SKM-1 treated with dmso at 0.1 percent for 144 hours (cell line): Measurements from ENCODE around the gene DHRS3.
"Not testable (repeated sequence)": the region's sequence is repeated elsewhere in the genome, so short reads cannot be mapped to it uniquely, and the experiment has no call there.

Experiments used
- DNase-seq: peaks from one replicate; lab custom pipeline; 2025; ENCODE audit not compliant: unreplicated experiment; lab: John Stamatoyannopoulos, UW

Gene DHRS3, protein sequence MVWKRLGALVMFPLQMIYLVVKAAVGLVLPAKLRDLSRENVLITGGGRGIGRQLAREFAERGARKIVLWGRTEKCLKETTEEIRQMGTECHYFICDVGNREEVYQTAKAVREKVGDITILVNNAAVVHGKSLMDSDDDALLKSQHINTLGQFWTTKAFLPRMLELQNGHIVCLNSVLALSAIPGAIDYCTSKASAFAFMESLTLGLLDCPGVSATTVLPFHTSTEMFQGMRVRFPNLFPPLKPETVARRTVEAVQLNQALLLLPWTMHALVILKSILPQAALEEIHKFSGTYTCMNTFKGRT

DNA sequence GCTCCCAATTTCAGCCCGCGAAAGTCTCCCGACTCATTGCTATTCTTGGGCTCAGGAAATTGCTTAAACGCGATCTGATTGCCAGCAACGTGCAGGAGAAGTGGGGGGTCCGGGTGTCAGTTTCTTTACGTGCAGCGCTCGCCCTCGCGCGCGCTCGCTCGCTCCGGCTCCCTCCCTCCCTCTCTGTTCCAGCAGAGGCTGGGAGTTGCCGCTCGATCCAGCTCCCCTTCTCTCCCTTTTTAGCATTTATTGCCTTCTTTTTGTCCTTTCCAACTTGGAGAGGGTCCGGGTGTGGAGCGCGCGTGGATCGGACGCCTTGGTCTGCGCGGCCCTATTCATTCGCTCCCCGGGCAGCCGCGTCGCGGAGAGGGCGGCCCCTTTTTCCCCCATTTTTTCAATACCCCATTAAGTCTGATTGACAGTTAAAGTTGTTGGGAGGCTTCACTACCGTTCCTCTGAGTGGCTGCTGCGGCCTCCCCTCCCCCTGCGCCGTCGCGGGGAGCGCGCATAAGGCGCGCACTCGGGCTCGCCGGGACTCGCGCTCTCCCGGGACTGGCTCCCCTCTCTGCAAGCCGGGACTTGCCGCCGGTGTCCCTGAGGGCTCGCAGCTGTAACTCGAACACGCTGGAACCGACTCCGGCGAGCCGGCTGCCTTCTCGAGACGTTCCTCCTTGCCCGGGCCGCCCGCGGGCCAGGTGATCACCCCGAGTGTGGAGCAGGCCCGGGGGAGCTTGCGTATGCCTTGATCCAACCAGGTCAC, at the start of gene DHRS3:
TSS of gene DHRS3 (minus strand) at position 310 of the 760 bp plus-strand sequence. CDS start 862 bp downstream, outside the sequence.
- peak; percentile 68 for DNase-seq

DNA sequence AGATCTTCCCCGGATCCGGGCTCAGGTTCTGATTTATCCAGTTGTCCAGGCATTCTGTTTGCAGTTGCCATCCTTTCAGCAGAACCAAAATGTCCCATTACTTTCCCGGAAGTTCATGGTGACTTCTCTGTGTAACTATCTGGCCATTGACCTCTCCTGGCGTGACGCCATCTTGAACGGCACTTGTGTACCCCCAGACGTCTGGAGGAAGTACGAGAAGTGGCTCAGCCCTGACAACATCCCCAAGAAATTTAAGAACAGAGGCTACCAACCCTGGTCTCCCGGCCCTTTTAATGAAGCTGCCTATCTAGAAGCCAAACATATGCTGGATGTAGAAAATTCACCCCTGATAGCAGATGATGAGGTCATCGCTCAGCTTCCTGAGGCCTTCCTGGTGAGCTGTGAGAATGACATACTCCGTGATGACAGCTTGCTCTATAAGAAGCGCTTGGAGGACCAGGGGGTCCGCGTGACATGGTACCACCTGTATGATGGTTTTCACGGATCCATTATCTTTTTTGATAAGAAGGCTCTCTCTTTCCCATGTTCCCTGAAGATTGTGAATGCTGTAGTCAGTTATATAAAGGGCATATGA, 48.2 kb upstream of the DHRS3 start:
- no peak for DNase-seq

DNA sequence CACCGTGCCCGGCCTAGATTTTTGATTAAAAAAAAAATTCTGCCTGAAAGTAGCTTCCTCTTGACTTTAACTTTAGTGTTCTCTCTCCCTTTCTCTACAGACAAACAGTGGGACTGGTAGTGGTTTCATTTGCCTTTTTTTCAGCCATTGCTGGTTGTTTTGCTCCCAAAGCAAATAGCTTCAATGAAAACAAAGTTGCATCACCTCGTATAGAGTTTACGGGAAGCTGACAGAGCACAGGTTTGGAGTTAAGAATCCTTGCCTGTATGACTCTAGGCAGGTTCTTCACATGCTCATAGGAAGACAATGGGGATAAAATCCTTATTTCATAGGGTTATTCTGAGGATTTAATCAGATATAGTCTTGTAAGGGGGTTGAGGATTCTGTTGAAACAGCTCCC, 47.5 kb upstream of the DHRS3 start:
- no peak for DNase-seq

DNA sequence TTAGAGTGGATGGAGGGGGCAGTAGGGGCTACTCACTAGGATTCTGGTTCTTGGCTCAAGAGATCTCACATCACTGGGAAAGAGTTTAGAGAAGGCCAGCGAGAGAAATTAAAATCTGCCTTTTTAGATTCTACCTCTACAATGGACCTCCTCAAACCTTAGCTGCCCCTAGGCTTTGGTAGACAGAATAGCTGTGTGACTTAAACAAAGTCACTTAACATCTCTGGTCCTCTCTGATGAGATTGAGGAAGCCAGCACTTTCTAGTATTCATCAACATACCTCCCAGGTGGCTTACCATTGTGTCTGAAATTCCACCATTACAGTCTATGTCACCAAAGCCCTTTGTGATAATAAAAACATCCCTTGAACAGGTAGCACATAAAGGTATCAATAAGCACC, 44.5 kb upstream of the DHRS3 start:
- DNase-seq = no peak

- DNase-seq = no peak
Measured at GRCh38 chr1:12661606-12662219, 43.7 kb upstream of the DHRS3 start.

DNA sequence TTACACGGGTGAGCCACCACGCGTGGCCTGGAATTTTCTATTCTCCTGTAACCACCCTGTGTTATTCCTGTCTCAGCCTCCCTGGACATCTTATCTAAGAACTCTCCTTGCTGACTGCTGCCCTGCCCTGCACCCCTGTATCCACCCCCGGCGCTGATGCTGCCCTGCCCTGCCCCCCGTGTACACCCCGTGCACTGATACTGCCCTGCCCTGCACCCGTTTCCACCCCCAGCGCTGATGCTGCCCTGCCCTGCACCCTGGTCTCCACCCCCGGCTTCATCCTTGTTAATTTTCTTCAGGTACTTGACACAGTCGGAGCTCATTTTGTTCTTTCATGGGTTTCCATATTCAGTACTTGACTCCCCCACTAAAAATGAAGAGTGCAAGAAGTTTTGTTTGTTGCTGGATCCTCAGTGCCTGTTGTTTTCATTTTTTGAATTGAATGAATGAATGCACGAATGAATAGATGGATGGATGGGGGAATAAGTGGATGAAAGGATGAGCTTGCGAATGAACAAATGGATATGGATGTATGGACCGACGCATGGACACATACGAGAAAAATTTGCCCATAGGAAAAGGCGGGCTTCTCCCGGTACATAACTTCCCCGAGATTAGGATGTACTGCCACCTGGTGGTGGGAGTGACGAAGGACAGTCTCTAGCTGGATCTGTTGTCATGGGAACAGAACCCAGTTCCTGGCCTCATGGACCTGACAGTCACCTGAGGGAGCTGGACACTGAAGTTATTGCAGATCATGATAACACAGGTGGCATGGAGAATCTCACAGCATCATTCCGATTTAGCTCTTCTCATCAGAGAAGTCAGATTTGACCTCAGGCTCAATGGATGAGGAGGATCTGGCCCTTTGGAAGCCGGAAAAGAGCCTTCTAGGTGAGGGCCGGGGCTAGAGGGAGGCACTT, 40.8 kb upstream of the DHRS3 start:
- DNase-seq = peak; percentile 56

DNA sequence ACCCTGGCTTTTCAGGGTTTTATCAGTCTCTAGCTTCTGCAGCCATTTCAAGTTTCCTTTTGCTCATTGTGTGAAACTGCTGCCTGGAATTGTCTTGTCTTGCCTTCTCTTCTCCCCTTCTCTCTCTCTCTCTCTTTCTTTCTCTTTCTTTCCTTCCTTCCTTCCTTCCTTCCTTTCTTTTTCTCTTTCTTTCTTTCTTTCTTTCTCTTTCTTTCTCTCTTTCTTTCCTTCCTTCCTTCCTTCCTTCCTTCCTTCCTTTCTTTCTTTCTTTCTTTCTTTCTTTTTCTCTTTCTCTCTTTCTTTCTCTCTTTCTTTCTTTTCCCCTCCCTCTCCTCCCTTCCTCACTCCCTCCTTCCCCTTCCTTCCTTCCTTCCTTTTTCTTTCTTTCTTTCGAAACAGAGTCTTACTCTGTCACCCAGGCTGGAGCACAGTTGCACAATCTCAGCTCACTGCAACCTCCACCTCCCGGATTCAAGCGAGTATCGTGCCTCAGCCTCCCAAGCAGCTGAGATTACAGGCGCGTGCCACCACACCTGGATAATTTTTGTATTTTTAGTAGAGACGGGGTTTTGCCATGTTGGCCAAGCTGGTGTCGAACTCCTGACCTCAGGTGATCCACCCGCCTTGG, 40.0 kb upstream of the DHRS3 start:
- not testable (repeated sequence) for DNase-seq

DNA sequence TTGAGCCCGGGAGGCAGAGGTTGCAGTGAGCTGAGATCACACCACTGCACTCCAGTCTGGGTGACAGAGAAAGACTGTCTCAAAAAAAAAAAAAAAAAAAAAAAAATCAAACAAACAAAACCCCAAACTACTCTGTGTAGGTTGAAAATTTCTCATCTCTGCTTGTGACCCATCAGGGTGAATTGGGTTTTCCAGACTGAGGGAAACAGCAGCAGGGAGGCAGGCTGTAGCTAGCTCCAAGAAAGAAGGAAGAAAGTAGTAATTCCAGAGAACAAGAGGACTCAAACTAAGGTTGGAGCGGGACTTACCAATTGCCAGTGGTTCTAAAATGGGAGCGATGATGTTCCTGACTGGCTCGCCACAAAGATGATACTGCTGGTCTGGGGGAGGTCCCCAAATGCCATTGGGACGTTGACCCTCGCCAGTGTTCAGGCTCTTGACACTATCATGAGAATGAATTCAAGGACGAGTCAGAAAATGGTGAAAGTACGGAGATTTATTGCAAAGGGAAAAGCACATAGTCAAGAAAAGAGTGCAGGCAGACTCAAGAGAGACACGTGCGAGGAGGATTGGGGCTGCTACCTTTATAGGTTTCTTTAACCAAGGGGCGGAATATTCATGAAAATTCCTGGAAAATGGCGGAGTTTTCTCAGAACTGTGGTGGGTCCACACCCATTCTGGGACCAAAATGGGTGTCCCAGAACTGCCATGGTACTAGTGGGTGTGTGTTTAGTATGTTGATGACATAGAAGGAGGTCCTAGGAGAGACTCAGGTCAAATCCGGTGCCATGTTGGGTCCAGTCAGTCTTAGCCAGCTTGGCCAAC, 39.3 kb upstream of the DHRS3 start:
- DNase-seq = no peak

- no peak for DNase-seq
Measured at GRCh38 chr1:12656575-12656974, 38.6 kb upstream of the DHRS3 start.

- DNase-seq = no peak
Measured at GRCh38 chr1:12654657-12655056, 36.6 kb upstream of the DHRS3 start.

- no peak for DNase-seq
Measured at GRCh38 chr1:12654004-12654567, 36.1 kb upstream of the DHRS3 start.

- DNase-seq = no peak
Measured at GRCh38 chr1:12649971-12650421, 32.0 kb upstream of the DHRS3 start.

GRCh38 chr1:12648741-12649140, 30.7 kb upstream of the DHRS3 start:
- DNase-seq = no peak

DNA sequence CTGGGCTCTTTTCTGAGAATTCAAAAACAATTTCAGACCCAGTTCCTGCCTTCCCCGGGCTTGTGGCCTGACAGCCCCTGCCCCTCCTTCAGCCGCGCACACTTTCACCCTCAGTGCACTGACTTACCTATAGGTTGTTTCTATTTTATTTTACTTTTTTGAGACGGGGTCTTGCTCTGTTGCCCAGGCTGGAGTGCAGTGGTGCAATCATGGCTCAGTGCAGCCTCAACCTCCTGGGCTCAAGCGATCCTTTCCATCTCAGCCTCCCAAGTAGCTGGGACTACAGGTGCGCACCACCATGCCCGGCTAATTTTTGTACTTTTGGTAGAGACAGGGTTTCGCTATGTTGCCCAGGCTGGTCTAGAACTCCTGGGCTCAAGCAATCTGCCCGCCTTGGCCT, 27.4 kb upstream of the DHRS3 start:
- DNase-seq = not testable (repeated sequence)

GRCh38 chr1:12644829-12645228, 26.8 kb upstream of the DHRS3 start:
- DNase-seq = no peak

DNA sequence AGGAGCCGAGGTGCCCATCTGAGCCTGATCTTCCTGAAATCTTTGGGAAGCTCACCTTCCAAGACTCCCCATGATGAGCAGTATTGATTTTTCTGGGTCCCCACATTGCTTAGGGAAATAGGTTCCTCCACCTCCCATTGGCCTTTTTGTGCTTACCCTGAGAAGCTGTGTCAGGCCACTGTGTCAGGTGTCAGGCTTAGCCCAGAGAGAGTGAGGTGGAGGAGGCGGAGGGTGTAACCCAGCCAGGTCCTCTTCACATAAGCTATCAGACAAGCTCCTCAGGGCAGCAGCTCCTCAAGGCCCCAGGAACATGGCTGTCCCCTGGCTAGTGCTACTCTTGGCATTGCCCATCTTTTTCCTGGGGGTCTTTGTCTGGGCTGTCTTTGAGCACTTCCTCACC, 26.2 kb upstream of the DHRS3 start:
- DNase-seq = no peak

GRCh38 chr1:12643785-12644184, 25.8 kb upstream of the DHRS3 start, which contains the start of gene AADACL4:
Gene AADACL4, plus strand, starts transcription at chr1:12644085. Its CDS starts 462 bp downstream, at chr1:12644547.
- no peak for DNase-seq

DNA sequence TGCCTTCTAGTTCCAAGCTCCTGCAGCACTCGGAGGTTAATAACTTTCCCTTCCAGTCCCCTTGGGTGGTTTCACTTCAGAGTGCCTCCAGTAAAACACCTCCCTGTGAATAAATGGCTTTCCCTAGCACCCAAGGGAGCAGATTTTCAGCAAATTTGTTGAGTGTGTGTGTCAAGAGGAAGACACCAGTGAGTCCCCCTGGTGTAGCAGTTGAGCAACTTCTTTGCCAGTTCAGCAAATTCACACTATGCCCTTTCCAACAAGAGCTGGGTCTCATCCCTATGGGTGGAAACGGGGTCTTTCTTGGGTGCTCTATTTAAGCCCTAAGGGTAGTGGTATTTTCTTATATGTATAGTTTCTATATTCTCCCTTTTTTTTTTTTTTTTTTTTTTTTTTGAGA, 25.1 kb upstream of the DHRS3 start:
- peak; percentile 14 for DNase-seq

DNA sequence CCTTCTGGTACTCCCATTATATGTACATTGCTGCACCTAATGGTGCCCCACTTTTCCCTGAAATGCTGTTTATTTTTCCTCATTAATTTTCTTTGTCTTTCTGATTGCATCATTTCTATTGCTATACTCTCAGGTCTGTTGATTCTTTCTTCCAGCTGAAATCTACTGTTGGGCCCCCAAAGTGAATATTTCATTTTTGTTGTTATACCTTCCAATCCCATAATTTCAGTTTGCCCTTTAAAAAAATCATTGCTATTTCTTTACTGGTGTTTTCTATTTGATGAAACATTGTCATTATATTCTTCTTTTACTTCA, 22.9 kb upstream of the DHRS3 start:
- no peak for DNase-seq
